Activated CD4-positive, CD25-positive, alpha-beta regulatory T cell treated with anti-CD3 and anti-CD28 coated beads, Interleukin-2, amount 50 U/mL, for 24 hours (primary cell): ENCODE data around the gene NUP205.

Experiments used
- ATAC-seq, 2 donors: fragments of 150-1000 bp; cut with Tn5 transposase; one replicate each; pipeline ENCODE4 v1.10.0; 2021; ENCODE audit warnings: mild to moderate bottlenecking in 1 of 2, moderate library complexity in 1 of 2

NUP205 gene

GRCh38 chr7:135539629-135540028 lies 18.1 kb upstream of the NUP205 start:
- ATAC-seq, result no peak

GRCh38 chr7:135541029-135541428 lies 16.7 kb upstream of the NUP205 start:
- no peak for ATAC-seq

- no peak for ATAC-seq
Observed at GRCh38 chr7:135550196-135550595, 7.5 kb upstream of the NUP205 start.

GRCh38 chr7:135552148-135552547 lies 5.6 kb upstream of the NUP205 start:
- no peak for ATAC-seq

- ATAC-seq, result no peak
Observed at GRCh38 chr7:135553346-135553745, 4.4 kb upstream of the NUP205 start.

- ATAC-seq, result peak; percentile 67 to 68
Observed at GRCh38 chr7:135558337-135558767, 635 bp downstream of the NUP205 start.

- ATAC-seq, result no peak
Observed at GRCh38 chr7:135558881-135559280, 1.2 kb downstream of the NUP205 start.

GRCh38 chr7:135560631-135561030 lies 2.9 kb downstream of the NUP205 start:
- no peak for ATAC-seq

- no peak for ATAC-seq
Observed at GRCh38 chr7:135562720-135563119, 5.0 kb downstream of the NUP205 start.

GRCh38 chr7:135571834-135572233 lies 14.1 kb downstream of the NUP205 start:
- no peak for ATAC-seq

GRCh38 chr7:135573541-135573940 lies 15.8 kb downstream of the NUP205 start:
- ATAC-seq, result no peak

- ATAC-seq, result no peak
Observed at GRCh38 chr7:135575296-135575695, 17.6 kb downstream of the NUP205 start.

- no peak for ATAC-seq
Observed at GRCh38 chr7:135578569-135578968, 20.9 kb downstream of the NUP205 start.

GRCh38 chr7:135584362-135585353 lies 26.9 kb downstream of the NUP205 start:
- ATAC-seq, result peak in 1 of 2 donors; percentile 33

- ATAC-seq, result no peak
Observed at GRCh38 chr7:135597181-135597925, 39.6 kb downstream of the NUP205 start.

GRCh38 chr7:135597926-135598305 lies 40.2 kb downstream of the NUP205 start:
- no peak for ATAC-seq

- ATAC-seq, result no peak
Observed at GRCh38 chr7:135599471-135599870, 41.8 kb downstream of the NUP205 start.

- no peak for ATAC-seq
Observed at GRCh38 chr7:135600226-135600625, 42.5 kb downstream of the NUP205 start.

GRCh38 chr7:135601182-135601581 lies 43.5 kb downstream of the NUP205 start:
- ATAC-seq, result no peak

GRCh38 chr7:135602304-135602703 lies 44.6 kb downstream of the NUP205 start:
- no peak for ATAC-seq

- no peak for ATAC-seq
Observed at GRCh38 chr7:135616136-135616535, 58.4 kb downstream of the NUP205 start.

GRCh38 chr7:135617781-135618180 lies 60.1 kb downstream of the NUP205 start:
- no peak for ATAC-seq

GRCh38 chr7:135618510-135618909 lies 60.8 kb downstream of the NUP205 start:
- ATAC-seq, result no peak

GRCh38 chr7:135620447-135620846 lies 62.7 kb downstream of the NUP205 start:
- no peak for ATAC-seq
